Measurements from ENCODE around the gene VAV3. TPM values are rescaled to one million over a fixed set of nuclear protein-coding genes. Genes with fewer than 3 reads are reported as not detected.

The VAV3 gene
- total RNA-seq, 1 donor from 2014 or later, result 0.64 TPM

- no peaks in the 10 kb centered on the region for H3K4me1 ChIP-seq
- no peak for DNase-seq (ENCODE audit: low spot score in 2 of 2)
- no peaks in the 10 kb centered on the region for H3K27me3 ChIP-seq
- no peak overlapping the region for H3K4me3 ChIP-seq
- no peak for TF ChIP-seq CTCF (IDR thresholded peaks at IDR 0.05)
- H3K27ac ChIP-seq, result no peak overlapping the region
- H3K36me3 ChIP-seq, result no peaks in the 10 kb centered on the region
- no peaks in the 10 kb centered on the region for H3K9me3 ChIP-seq
- intact Hi-C loops (cut with DNase I), result no loop called here
Measured at GRCh38 chr1:107622535-107622934, 342.4 kb downstream of the VAV3 start.

DNA sequence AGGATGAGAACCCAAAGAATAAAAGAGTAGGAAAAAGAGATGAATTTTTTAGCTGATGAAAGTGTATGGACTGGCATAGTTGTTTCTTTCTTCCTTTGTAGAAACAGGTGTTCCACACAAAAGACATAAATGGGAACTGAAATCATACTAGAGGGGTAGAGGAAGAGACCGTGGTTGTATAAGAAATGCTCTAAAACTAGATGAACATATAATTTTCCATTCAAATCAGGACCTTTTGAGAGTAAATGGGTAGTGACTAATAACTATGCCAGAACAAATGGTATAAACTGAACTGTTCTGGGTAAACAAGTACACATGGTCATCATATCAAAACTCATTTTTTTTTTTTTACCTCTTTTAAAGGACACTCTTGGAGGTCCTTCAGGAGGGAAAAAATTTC is 344.2 kb downstream of the VAV3 start:
- Histone ChIP-seq H3K9me3 (no peaks in the 10 kb centered on the region), H3K27ac (no peak overlapping the region), H3K4me3 (no peak overlapping the region), H3K36me3 (no peaks in the 10 kb centered on the region), H3K27me3 (no peaks in the 10 kb centered on the region), H3K4me1 (no peaks in the 10 kb centered on the region)
- no peak for DNase-seq (ENCODE audit: low spot score in 2 of 2)
- intact Hi-C loops (cut with DNase I), result no loop called here
- TF ChIP-seq CTCF (IDR thresholded peaks at IDR 0.05), result no peak

DNA sequence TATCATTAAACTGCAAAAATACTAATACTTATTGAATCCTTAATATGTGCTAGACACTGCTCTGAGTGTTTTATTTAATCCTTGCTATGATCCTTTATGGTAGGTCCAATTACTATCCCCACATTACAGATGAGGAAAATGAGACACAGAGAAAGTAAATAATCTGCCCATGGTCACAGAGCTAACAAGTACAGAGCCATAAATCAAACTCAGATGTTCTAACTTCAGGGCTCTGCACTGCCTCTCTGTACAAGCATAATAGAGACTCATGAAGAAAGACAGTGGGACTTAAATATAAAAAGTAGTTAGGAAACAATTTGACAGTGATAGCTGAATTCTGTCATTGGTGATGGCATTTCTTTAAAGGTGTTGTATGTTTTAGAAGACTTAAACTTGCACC is 346.4 kb downstream of the VAV3 start:
- Histone ChIP-seq H3K36me3 (no peaks in the 10 kb centered on the region), H3K9me3 (no peaks in the 10 kb centered on the region), H3K27ac (no peak overlapping the region), H3K4me3 (no peak overlapping the region), H3K27me3 (no peaks in the 10 kb centered on the region), H3K4me1 (no peaks in the 10 kb centered on the region)
- no peak for DNase-seq (ENCODE audit: low spot score in 2 of 2)
- no peak for TF ChIP-seq CTCF (IDR thresholded peaks at IDR 0.05)
- intact Hi-C loops (cut with DNase I), result no loop called here

- H3K27me3 ChIP-seq, result no peaks in the 10 kb centered on the region
- no peak for TF ChIP-seq CTCF (IDR thresholded peaks at IDR 0.05)
- no peak overlapping the region for H3K4me3 ChIP-seq
- intact Hi-C loops (cut with DNase I), result no loop called here
- H3K4me1 ChIP-seq, result no peaks in the 10 kb centered on the region
- no peak for DNase-seq (ENCODE audit: low spot score in 2 of 2)
- H3K9me3 ChIP-seq, result no peaks in the 10 kb centered on the region
- no peaks in the 10 kb centered on the region for H3K36me3 ChIP-seq
- H3K27ac ChIP-seq, result no peak overlapping the region
Measured at GRCh38 chr1:107617921-107618320, 347.1 kb downstream of the VAV3 start.

DNA sequence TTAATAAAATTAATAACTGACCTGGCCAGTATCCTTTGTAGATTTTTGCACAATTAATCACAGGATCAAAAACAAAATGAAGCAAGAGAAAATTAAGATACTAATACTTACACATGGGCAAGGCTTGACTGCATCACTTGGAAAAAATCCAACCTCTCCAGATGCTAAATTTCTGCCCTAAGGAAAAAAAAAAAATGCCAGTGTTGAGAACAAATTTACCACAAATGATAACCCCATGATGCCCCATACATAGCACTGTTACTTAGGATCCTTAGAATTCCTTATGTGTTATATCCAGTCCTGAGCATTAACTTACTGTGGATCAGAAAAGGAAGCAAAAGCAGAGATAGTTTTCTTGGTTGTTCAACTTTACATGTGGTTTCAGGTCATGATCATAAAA is 347.5 kb downstream of the VAV3 start:
- H3K36me3 ChIP-seq, result no peaks in the 10 kb centered on the region
- no peaks in the 10 kb centered on the region for H3K27me3 ChIP-seq
- intact Hi-C loops (cut with DNase I), result no loop called here
- no peak overlapping the region for H3K27ac ChIP-seq
- TF ChIP-seq CTCF (IDR thresholded peaks at IDR 0.05), result no peak
- H3K9me3 ChIP-seq, result peaks cover 0 to 4% of the 10 kb centered on the region in 2 donors
- no peaks in the 10 kb centered on the region for H3K4me1 ChIP-seq
- no peak overlapping the region for H3K4me3 ChIP-seq
- DNase-seq (ENCODE audit: low spot score in 2 of 2), result no peak

DNA sequence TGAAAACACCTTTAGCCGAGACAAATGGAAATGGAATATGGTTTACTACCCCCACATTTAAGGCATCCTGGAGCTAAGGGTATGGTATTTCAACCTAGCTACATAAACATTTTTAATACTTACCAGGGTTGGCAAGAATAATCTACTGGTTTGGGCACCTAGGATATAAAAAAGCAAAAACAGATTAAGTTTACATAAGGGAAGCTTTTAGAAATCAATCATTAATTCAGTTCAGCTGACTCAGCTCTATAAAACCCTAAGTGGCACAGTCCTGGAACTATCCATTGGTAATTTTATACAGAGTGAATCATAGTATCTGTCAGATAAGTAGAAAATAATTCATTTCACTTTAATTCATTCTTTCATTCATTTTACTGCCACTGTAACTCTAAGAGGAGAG is 355.2 kb downstream of the VAV3 start:
- no peak overlapping the region for H3K4me3 ChIP-seq
- no peak for TF ChIP-seq CTCF (IDR thresholded peaks at IDR 0.05)
- no peaks in the 10 kb centered on the region for H3K4me1 ChIP-seq
- H3K27ac ChIP-seq, result no peak overlapping the region
- H3K9me3 ChIP-seq, result peaks cover 0 to 8% of the 10 kb centered on the region in 2 donors
- no peak for DNase-seq (ENCODE audit: low spot score in 2 of 2)
- no peaks in the 10 kb centered on the region for H3K36me3 ChIP-seq
- intact Hi-C loops (cut with DNase I), result no loop called here
- H3K27me3 ChIP-seq, result no peaks in the 10 kb centered on the region

Data from ascending aorta (tissue), 2 donors.